Gastroesophageal sphincter (tissue), 4 donors: Measurements from ENCODE around the gene CACNA2D3. TPM values are rescaled to one million over a fixed set of nuclear protein-coding genes. Genes with fewer than 3 reads are reported as not detected.

Source experiments
- ATAC-seq: fragments of 150-250 bp; one replicate; pipeline ENCODE4 v1.9.1; 2016; ENCODE audit warnings: mild to moderate bottlenecking, moderate library complexity
- H3K27ac ChIP-seq, 4 donors: fragments of 200-600 bp; sonication (generic) in 3 of 4; 1 replicate in 3 of 4; 2 replicates in 1 of 4; pipeline ENCODE4 v1.5.1; 2016 to 2019
- H3K27me3 ChIP-seq: fragments of 200-600 bp; sonication (generic); one replicate; pipeline ENCODE4 v1.5.1; 2019
- H3K36me3 ChIP-seq, 2 donors: fragments of 200-600 bp; sonication (generic); one replicate each; pipeline ENCODE4 v1.5.1; 2019; ENCODE audit warnings: control low read depth in 1 of 2
- H3K4me1 ChIP-seq, 3 donors: fragments of 200-600 bp; sonication (generic); 1 replicate in 2 of 3; 2 replicates in 1 of 3; pipeline ENCODE4 v1.5.1; 2016 to 2019; ENCODE audit warnings: control low read depth in 2 of 3
- H3K4me3 ChIP-seq, 2 donors: fragments of 200-600 bp; sonication (generic); one replicate each; pipeline ENCODE4 v1.5.1; 2019; ENCODE audit warnings: mild to moderate bottlenecking in 1 of 2, moderate library complexity in 1 of 2
- H3K9me3 ChIP-seq, 3 donors: fragments of 200-600 bp; sonication (generic); one replicate each; pipeline ENCODE4 v1.5.1; 2017 to 2019; ENCODE audit warnings: control low read depth in 2 of 3
- EP300 ChIP-seq: sonication (generic); formaldehyde crosslinking; IDR thresholded peaks from one replicate; pipeline ENCODE4 v1.6.1; 2017; ENCODE audit warnings: antibody characterized with exemption, mild to moderate bottlenecking
- POLR2A ChIP-seq, 2 donors: fragments of 450-650 bp; IDR thresholded peaks; one replicate each; pipeline ENCODE4 v1.6.1; 2017; ENCODE audit warnings: antibody characterized with exemption in 2 of 2, mild to moderate bottlenecking in 2 of 2, moderate library complexity in 1 of 2
- POLR2AphosphoS5 ChIP-seq: sonication (generic); formaldehyde crosslinking; IDR thresholded peaks from one replicate; pipeline ENCODE4 v1.6.1; 2017; ENCODE audit warnings: antibody characterized with exemption
- WGBS, 2 donors: methylation state at CpG; one replicate each; pipeline ENCODE4 v1.1.5; 2018; ENCODE audit warnings: low coverage in 1 of 2; 5-methylcytosine and 5-hydroxymethylcytosine counted together
- total RNA-seq, 4 donors: library from RNA; depleted of rRNA; stranded (reverse); fragments of >200 nt; gene quantifications; one replicate each; pipeline ENCODE4 v1.1.0, GENCODE V29; 2016
- TF ChIP-seq, protein P1 (sequence below), 4 experiments: fragments of 200-600 bp in 2 of 4; fragments of 450-650 bp in 2 of 4; sonication (generic) in 1 of 4; IDR thresholded peaks; one replicate each; pipeline ENCODE4 v1.5.1; 2017 to 2019; ENCODE audit warnings: antibody characterized with exemption in 4 of 4, mild to moderate bottlenecking in 2 of 4, moderate library complexity in 2 of 4

CACNA2D3 gene
- total RNA-seq, 4 donors from 2014 or later, result 0.94 to 6.5 (median 3.5) TPM

DNA sequence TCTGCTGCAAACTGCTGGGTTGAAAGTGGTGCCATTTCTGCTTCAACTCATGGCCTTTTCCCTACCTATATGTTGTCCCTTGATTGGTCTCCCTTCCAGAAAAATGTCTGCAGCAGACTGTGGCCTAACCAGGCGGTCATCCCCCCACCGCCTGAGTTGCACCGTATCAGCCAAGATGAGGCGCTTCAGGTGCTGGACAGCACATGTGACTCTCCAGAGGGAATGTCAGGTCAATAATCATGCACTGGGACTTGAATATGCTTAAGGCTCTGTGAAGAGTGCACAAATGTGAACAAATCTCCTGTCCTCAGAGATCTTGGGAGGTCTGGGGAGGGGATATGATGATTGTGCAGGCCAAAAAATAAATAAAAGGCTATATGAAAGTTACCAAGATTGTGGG is 773.3 kb downstream of the CACNA2D3 start:
- no peaks in the 10 kb centered on the region for H3K27me3 ChIP-seq
- peaks cover 10 to 30% (median 18%) of the 10 kb centered on the region in 3 donors for H3K4me1 ChIP-seq
- TF ChIP-seq POLR2AphosphoS5 (no peak), POLR2A (IDR thresholded peaks at IDR 0.05) (no peak), EP300 (no peak)
- TF ChIP-seq, protein P1, sequence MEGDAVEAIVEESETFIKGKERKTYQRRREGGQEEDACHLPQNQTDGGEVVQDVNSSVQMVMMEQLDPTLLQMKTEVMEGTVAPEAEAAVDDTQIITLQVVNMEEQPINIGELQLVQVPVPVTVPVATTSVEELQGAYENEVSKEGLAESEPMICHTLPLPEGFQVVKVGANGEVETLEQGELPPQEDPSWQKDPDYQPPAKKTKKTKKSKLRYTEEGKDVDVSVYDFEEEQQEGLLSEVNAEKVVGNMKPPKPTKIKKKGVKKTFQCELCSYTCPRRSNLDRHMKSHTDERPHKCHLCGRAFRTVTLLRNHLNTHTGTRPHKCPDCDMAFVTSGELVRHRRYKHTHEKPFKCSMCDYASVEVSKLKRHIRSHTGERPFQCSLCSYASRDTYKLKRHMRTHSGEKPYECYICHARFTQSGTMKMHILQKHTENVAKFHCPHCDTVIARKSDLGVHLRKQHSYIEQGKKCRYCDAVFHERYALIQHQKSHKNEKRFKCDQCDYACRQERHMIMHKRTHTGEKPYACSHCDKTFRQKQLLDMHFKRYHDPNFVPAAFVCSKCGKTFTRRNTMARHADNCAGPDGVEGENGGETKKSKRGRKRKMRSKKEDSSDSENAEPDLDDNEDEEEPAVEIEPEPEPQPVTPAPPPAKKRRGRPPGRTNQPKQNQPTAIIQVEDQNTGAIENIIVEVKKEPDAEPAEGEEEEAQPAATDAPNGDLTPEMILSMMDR (IDR thresholded peaks at IDR 0.05), result no peak
- no peak overlapping the region for H3K27ac ChIP-seq
- 90% methylated on average over 2 of the region's 4 CpGs; no CpG with 5 or more reads in 1 of the 2 donors for WGBS, 2 donors
- H3K36me3 ChIP-seq, result no peaks in the 10 kb centered on the region
- no peak overlapping the region for H3K4me3 ChIP-seq
- no peak for ATAC-seq
- H3K9me3 ChIP-seq, result no peaks in the 10 kb centered on the region

DNA sequence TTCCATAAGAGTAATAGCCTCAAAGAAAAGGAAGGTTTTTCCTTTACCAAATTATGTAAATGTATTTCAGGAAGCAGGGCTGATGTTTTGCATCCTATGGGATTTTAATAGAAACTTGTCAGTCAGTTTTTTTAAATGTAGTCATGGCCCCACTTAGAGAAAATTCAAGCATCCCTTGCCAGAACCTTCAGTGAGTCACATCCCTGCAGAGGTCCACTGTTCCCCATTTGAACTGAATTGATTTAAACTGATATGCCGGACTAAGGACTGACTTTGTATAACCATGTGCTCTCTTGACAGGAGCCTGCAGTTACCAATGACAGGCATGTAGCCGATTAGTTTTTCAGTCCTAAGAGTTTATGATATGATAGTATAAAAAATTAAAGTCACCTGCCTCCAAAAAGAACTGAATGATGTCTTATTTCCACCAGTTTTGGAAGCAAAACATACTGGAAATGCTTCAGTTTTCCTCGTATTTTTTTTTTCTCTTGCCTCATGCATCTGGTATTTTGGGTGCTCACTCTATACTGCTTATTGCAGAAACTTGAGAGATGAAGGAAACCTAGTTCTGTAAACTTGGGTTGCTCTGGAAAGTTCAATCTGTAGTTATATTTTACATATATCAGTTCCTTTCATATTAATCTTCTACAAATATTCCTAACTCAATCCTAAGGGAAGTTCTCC is 774.8 kb downstream of the CACNA2D3 start:
- Histone ChIP-seq H3K9me3 (no peaks in the 10 kb centered on the region), H3K27ac (no peak overlapping the region), H3K36me3 (no peaks in the 10 kb centered on the region), H3K27me3 (no peaks in the 10 kb centered on the region), H3K4me1 (peaks cover 3 to 30% (median 11%) of the 10 kb centered on the region in 3 donors), H3K4me3 (no peak overlapping the region)
- TF ChIP-seq EP300, result no peak
- no peak for TF ChIP-seq POLR2AphosphoS5
- TF ChIP-seq, protein P1 (IDR thresholded peaks at IDR 0.05), result no peak
- TF ChIP-seq POLR2A (IDR thresholded peaks at IDR 0.05), result no peak
- 44 to 77% methylated on average over 2 to 3 of the region's 3 CpGs for WGBS, 2 donors
- no peak for ATAC-seq

DNA sequence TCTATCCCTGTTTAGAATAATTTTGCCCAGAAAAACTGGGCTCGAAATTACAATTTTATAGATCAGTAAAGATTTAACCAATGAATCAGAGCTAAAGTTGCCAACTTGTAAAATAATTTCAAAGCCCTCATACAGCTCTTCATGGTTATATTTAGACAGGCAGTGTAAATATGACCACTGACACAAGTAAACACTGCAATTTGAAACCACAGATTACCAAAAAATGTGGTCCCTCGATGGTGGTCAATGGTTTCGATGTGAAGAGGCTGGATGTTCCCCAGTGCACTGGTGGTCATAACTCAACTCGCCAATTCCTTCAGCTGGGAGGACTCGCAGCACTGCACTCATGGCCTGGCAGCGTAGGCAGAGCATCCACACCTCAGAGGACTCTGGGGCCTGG is 776.9 kb downstream of the CACNA2D3 start:
- no peak for TF ChIP-seq EP300
- TF ChIP-seq POLR2A (IDR thresholded peaks at IDR 0.05), result no peak
- TF ChIP-seq, protein P1 (IDR thresholded peaks at IDR 0.05), result no peak
- no peak for TF ChIP-seq POLR2AphosphoS5
- Histone ChIP-seq H3K4me1 (peaks cover 0 to 27% (median 11%) of the 10 kb centered on the region in 3 donors), H3K27ac (no peak overlapping the region), H3K36me3 (no peaks in the 10 kb centered on the region), H3K27me3 (no peaks in the 10 kb centered on the region), H3K4me3 (no peak overlapping the region), H3K9me3 (no peaks in the 10 kb centered on the region)
- ATAC-seq, result no peak
- WGBS, 2 donors, result 88 to 94% methylated on average over 2 to 6 of the region's 6 CpGs

DNA sequence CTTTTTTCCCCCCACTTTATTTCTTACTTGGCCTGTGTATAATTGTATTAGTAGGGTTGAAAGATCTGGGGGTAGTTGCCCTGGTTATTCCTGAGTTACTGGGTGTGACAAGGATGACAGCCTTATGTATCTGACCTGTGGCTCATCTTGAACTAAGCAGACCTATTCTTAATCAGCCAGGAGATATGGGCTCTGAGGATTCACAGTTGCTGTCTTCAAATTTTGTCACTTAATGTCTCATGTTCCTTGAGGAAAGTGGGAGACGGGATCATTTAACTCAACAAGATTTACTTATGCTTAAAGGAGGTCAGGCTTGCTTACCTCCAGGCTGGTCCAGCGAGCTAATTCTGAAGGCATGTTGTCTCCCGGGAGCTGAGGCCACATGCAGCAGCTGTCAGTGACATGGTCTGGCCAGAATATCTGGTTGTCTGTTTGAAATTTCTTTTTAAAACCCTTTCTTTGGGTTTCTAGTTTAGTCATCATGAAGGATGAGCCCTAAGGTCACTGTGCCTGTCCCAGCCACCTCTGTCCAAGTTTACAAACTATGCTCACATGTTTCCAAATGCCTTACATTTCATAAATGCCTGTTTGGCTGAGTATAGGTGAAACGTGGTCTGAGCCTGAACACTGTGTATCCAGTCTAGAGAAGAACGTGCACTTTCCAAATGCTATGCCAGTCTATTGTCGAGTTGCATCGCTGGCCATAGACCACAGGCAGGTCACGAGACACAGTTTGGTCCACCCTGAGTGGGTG is 778.7 kb downstream of the CACNA2D3 start:
- TF ChIP-seq POLR2AphosphoS5, result peak; percentile 38
- no peak for TF ChIP-seq EP300
- Histone ChIP-seq H3K4me1 (peaks cover 0 to 27% (median 11%) of the 10 kb centered on the region in 3 donors), H3K4me3 (no peak overlapping the region), H3K27me3 (no peaks in the 10 kb centered on the region), H3K36me3 (no peaks in the 10 kb centered on the region), H3K9me3 (no peaks in the 10 kb centered on the region), H3K27ac (peak overlapping the region; percentile 82 to 93 (median 84))
- WGBS, 2 donors, result 21 to 65% methylated on average over 3 to 6 of the region's 8 CpGs
- peak; percentile 89 for ATAC-seq

DNA sequence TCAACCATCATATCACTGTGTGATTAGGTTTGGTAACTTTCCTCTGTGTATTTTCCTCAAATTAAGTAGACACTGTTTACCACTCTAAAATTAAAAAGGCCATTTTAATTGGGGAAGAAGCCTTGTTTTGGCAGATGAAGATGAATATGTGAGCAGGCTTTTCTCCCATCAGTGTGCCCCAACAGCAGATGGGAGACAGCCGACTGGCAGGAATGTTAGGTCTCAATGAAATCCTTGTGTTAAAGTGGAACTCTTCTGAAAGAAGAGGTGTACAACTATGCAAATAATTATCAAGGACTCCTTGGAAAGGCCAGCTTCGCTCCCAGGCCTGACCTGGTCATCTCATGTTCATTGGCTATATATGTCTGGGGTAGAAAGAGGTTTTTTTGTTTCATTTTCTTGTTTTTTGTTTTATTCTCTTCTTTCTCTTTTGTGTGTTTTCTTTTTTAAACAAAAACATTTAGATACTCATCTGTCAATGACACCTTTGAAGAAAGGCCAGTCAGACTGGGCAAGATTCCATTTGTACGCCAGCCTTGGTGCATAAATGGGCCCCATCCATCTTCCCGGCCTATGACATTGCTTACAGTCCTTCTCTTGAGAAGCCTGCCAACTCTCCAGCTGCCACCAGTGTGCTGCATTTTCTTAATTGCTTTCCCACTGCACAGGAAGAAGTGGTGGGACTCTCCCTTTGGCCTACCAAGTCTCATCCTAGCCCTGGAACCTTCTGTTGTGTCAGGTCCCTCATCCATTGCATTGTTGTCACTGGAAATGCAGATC is 779.7 kb downstream of the CACNA2D3 start:
- peak; percentile 57 for ATAC-seq
- peak; percentile 19 for TF ChIP-seq POLR2AphosphoS5
- no peak for TF ChIP-seq EP300
- 16 to 62% methylated on average over 4 of the region's 4 CpGs for WGBS, 2 donors

More for the DNA sequence above, 779.7 kb downstream of the CACNA2D3 start:
- no peak overlapping the region for H3K4me3 ChIP-seq
- no peaks in the 10 kb centered on the region for H3K9me3 ChIP-seq
- peaks cover 0 to 33% (median 11%) of the 10 kb centered on the region in 3 donors for H3K4me1 ChIP-seq
- no peaks in the 10 kb centered on the region for H3K27me3 ChIP-seq
- peak overlapping the region; percentile 82 to 93 (median 84) for H3K27ac ChIP-seq
- H3K36me3 ChIP-seq, result no peaks in the 10 kb centered on the region
